AG04449 (cell line): Measurements from ENCODE around the gene SLITRK3.

Experiments used
- CTCF ChIA-PET: fragments of 350-600 bp; formaldehyde crosslinking; extraction: SDS; loops from one replicate; lab custom pipeline; 2021; ENCODE audit warnings: antibody characterized with exemption; lab: Yijun Ruan, JAX
- POLR2A ChIA-PET: fragments of 400-600, 350-600 bp; formaldehyde crosslinking; extraction: SDS; loops from one replicate; lab custom pipeline; 2020; ENCODE audit warnings: antibody characterized with exemption, inconsistent platforms; lab: Yijun Ruan, JAX
- DNase-seq: peaks from one replicate; pipeline ENCODE4 v3.0.0-alpha.2; 2010; ENCODE audit warnings: low read depth, low spot score
- H3K4me3 ChIP-seq: 2 replicates; pipeline ENCODE4 v1.5.1; 2011; ENCODE audit warnings: low read depth, mild to moderate bottlenecking, control low read depth, low read length
- CTCF ChIP-seq: IDR thresholded peaks from one replicate; pipeline ENCODE4 v1.5.1; 2011; ENCODE audit warnings: mild to moderate bottlenecking, moderate library complexity, low read length, control low read depth, inconsistent platforms; ENCODE audit not compliant: insufficient read depth; ENCODE audit errors: missing control alignments

SLITRK3 gene

DNA sequence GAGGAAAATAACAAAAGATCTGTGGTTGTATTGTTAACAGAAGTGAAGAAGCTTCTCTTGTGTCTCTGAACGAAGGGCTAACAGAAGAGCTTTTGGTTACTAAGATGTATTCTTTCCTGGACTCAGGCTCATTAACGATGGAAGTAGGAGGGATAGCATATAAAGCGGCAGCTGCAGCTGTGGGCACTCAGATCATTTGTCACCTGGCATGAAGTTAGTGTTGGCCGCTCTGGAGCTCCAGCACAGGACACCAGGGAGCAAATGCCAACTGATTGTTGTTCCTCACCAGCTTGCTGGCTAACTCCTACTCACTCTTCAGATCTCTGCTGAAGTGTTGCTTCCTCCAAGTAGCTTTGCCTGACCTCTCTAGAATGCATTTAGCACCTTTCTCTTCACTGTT lies 15.5 kb upstream of the SLITRK3 start:
- DNase-seq, result no peak
- ChIA-PET CTCF (no interaction called here), POLR2A (no interaction called here)
- H3K4me3 ChIP-seq, result no peak overlapping the region
- no peak for TF ChIP-seq CTCF

- no peak for TF ChIP-seq CTCF
- H3K4me3 ChIP-seq, result no peak overlapping the region
- DNase-seq, result no peak
- ChIA-PET CTCF (no interaction called here), POLR2A (no interaction called here)
These were observed 14.5 kb upstream of the SLITRK3 start for GRCh38 chr3:165210727-165211126.

DNA sequence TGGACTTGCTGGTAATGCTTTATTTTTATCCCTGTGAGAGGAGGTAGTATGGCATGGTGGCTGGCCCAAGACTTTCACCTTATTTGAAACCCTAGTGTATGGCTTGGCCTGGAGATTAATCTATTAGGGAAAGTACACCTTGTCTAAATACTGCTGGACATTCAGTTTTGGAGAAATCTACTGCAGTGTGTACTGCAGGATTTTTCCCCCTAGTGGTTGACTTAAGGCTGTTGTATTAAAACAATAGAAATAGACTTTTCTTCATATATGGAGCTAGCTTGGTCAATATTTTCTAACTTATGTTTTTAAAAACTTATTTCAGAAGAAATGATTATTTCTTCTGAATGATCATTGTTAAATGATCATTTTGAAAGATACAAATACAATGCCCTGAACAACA lies 13.9 kb upstream of the SLITRK3 start:
- DNase-seq, result no peak
- H3K4me3 ChIP-seq, result no peak overlapping the region
- ChIA-PET POLR2A (no interaction called here), CTCF (no interaction called here)
- TF ChIP-seq CTCF, result no peak

DNA sequence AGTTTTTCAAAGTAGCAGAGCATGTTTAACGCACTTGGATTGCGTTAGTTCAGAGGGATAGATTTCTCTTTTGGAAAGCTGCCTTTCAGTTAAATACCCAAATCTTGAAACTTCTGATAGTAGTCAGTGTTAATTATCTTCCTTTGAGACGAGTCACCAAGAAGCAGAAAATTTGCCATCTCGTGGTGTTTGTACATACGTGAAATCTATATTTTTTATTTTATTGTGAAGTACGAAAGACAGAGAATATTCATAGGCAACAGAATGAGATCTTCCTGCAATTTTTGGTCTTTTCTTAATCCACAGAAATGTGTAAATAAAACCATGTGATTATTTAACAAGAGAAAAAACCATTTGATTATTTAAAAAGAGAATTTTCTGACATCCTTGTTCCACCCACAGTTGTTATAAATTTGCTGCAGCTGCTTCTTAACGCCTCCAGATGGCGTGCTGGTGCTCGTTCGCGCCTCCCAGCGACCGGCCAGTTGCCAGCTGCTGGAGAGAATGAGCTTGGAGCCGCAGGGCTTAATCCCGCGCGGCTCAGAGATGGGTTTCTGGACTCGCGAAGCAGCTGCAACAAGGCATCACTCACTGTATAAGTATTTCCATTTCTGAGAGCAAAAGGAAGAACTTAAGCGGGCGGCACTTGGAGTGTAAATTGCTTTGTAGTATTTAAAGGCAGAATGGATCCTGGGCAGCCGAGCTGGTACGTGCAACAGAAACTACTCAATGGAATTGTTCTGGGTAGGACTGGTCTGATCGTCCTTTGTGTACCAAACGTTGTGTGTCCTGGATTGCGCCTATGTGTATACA lies 10.5 kb upstream of the SLITRK3 start:
- peak; percentile 91 for TF ChIP-seq CTCF
- ChIA-PET POLR2A (no interaction called here), CTCF (interaction anchor here (0.6 to 1.6 kb wide), 8 partner anchors 14 to 434 kb away, joined by 3 to 4 read pairs (median 3); no protein-coding TSS in a partner anchor)
- H3K4me3 ChIP-seq, result peak overlapping the region; percentile 28
- no peak for DNase-seq

DNA sequence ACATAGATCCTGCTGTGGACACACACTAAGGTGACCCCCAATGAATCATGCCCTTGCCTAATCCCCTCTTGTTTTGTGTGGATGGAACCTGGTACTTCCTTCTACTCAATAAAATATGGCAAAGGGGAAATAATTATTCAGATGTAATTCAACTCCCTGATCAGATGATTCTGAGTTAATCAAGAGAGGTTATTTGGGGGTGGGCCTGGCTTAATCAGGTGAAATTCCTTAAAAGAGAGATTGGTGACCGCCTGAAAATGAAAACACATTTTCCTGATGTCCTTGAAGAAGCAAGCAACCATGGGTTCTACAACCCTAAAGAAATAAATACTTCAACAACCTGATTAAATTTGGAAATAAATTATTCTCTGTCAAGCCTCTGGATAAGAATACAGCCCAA lies 8.3 kb upstream of the SLITRK3 start:
- TF ChIP-seq CTCF, result no peak
- CTCF ChIA-PET, result no interaction called here
- no peak for DNase-seq
- H3K4me3 ChIP-seq, result no peak overlapping the region
- POLR2A ChIA-PET, result no interaction called here

DNA sequence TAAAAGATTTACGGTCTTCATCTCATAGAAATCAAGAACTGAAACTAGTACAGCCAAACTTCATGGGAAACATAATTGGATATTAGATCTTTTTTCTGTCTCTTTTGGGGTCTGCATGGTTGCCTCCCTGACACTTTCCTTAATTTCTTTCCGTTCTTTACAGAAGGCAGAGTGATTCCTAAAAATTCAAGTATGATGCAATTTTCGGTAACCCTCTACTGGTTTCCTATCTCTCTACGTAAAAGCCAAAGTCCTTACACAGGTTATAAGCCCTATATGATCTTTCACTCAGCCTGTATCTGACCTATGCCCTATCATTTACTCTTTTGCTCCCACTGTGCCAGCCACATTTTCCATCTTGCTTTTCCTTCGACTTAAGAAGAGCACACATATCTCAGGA lies 6.8 kb upstream of the SLITRK3 start:
- ChIA-PET POLR2A (no interaction called here), CTCF (no interaction called here)
- DNase-seq, result no peak
- H3K4me3 ChIP-seq, result no peak overlapping the region
- no peak for TF ChIP-seq CTCF
